Measurements from ENCODE around the gene CDC42SE1. TPM values are rescaled to one million over a fixed set of nuclear protein-coding genes. Genes with fewer than 3 reads are reported as not detected.

Gene CDC42SE1
- total and polyA plus RNA-seq, 5 experiments from 2014 or later: 77.9 to 482 (median 89.3) TPM

GRCh38 chr1:151026460-151026859 is 33.0 kb downstream of the CDC42SE1 start:
- no peaks in the 10 kb centered on the region for H3K9me3 Mint-ChIP-seq
- H3K36me3 Mint-ChIP-seq: peaks cover 4 to 85% (median 16%) of the 10 kb centered on the region in 3 donors
- peaks cover 4 to 8% (median 7%) of the 10 kb centered on the region in 4 donors for H3K4me1 Mint-ChIP-seq
- POLR2A ChIA-PET: interaction anchor here (0.7 to 3.6 kb wide), 6 partner anchors 17 to 516 kb away, joined by 3 to 56 read pairs (median 4); partner anchors contain the start of genes C1orf56, CDC42SE1 and MLLT11
- DNase-seq (no peak), ATAC-seq (no peak)
- H3K27me3 Mint-ChIP-seq: no peaks in the 10 kb centered on the region
- no peak overlapping the region for H3K27ac Mint-ChIP-seq
- H3K4me3 Mint-ChIP-seq: no peak overlapping the region

DNA sequence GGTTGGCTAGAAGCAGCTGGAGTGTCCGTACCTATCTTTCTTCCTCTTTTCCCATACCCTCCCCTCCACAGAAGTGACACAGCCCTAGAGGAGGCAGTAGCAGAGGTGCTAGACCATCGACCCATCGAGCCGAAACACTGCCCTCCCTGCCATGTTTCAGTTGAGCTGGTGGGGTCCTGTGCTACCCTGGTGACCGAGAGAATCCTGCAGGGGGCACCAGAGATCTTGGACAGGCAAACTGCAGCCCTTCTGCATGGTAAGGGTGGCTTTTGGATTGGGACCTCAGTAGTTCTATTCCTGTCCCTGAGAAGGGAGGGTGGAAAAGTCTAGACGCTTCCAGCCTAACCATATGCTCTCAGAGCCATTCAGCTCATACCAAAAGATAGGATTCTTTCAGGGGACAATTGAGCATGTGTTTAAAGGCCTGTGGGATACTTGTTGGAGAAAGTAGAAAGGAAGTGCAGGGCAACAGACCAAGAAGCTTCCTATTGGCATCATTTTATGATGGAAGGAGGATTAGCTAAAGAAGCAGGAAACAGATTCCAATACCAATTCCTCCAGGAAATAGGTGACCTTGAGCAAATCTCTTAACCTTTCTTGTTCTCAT is 34.8 kb downstream of the CDC42SE1 start:
- DNase-seq (peak; percentile 77 to 94 (median 88)), ATAC-seq (peak; percentile 100)
- Mint-ChIP-seq H3K4me3 (peak overlapping the region in 9 of 10 donors; percentile 23 to 79 (median 56)), H3K9me3 (no peaks in the 10 kb centered on the region), H3K27ac (peak overlapping the region; percentile 11 to 88 (median 71)), H3K27me3 (no peaks in the 10 kb centered on the region), H3K36me3 (peaks cover 4 to 79% (median 12%) of the 10 kb centered on the region in 3 donors), H3K4me1 (peaks cover 4 to 8% (median 7%) of the 10 kb centered on the region in 4 donors)
- POLR2A ChIA-PET: interaction anchor here (0.5 to 3.6 kb wide), 19 partner anchors 12 to 794 kb away, joined by 3 to 56 read pairs (median 4); partner anchors contain the start of genes C1orf56, CDC42SE1, GABPB2 and MINDY1

- Mint-ChIP-seq H3K4me1 (peaks cover 13 to 58% (median 50%) of the 10 kb centered on the region in 4 donors), H3K36me3 (peaks cover 0 to 33% (median 5%) of the 10 kb centered on the region in 3 donors), H3K27me3 (no peaks in the 10 kb centered on the region), H3K4me3 (peak overlapping the region in 2 of 10 donors; percentile 22 to 62), H3K27ac (peak overlapping the region in 7 of 10 donors; percentile 15 to 62 (median 37)), H3K9me3 (no peaks in the 10 kb centered on the region)
- POLR2A ChIA-PET: no interaction called here
- ATAC-seq (no peak), DNase-seq (no peak)
Measured at GRCh38 chr1:151013518-151013917, 45.9 kb downstream of the CDC42SE1 start.

DNA sequence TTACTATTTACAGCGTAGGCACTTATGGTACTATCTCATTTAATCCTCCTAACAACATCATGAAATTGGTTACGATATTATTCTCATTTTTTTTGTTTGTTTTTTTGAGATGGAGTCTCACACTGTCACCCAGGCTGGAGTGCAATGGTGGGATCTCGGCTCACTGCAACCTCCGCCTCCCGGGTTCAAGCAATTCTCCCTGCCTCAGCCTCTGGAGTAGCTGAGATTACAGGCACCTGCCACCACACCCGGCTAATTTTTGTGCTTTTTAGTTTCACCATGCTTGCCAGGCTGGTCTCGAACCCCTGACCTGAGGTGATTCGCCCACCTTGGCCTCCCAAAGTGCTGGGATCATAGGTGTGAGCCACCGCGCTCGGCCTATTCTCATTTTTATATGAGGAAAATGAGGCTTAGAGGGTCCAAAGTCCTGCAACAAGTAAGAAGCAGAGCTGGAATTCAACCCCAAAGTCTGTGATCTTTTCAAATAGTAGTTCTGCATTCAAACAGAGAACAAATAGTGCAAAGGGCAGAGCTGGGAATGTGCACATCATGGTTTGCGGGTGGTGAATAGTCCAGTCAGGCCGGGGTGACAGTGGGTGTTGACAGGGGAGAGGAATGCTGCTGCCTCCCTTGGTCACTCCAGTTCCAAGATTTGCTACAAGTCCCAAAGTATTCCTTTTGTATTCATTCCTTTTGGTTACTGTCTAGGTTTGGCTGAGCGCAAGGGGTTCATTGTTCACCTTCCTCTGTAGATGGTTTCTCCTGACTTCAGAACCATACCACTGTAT is 46.5 kb downstream of the CDC42SE1 start:
- H3K27me3 Mint-ChIP-seq: no peaks in the 10 kb centered on the region
- no peak for DNase-seq
- POLR2A ChIA-PET: interaction anchor here (1.0 to 1.6 kb wide), 2 partner anchors 12 to 48 kb away, joined by 3 to 4 read pairs; partner anchors contain the start of gene MLLT11
- H3K9me3 Mint-ChIP-seq: no peaks in the 10 kb centered on the region
- peak overlapping the region in 6 of 10 donors; percentile 6 to 65 (median 37) for H3K27ac Mint-ChIP-seq
- H3K36me3 Mint-ChIP-seq: peaks cover 0 to 26% (median 2%) of the 10 kb centered on the region in 3 donors
- H3K4me1 Mint-ChIP-seq: peaks cover 18 to 63% (median 56%) of the 10 kb centered on the region in 4 donors
- H3K4me3 Mint-ChIP-seq: peak overlapping the region in 2 of 10 donors; percentile 22
- no peak for ATAC-seq

GRCh38 chr1:151011154-151011850 is 48.1 kb downstream of the CDC42SE1 start:
- POLR2A ChIA-PET: interaction anchor here (0.7 to 1.6 kb wide), 5 partner anchors 37 to 145 kb away, joined by 3 to 5 read pairs (median 3); partner anchors contain the start of genes MLLT11 and TNFAIP8L2
- peaks cover 0 to 18% (median 2%) of the 10 kb centered on the region in 3 donors for H3K36me3 Mint-ChIP-seq
- ATAC-seq (no peak), DNase-seq (no peak)
- peak overlapping the region; percentile 32 to 76 (median 62) for H3K4me3 Mint-ChIP-seq
- peaks cover 31 to 75% (median 72%) of the 10 kb centered on the region in 4 donors for H3K4me1 Mint-ChIP-seq
- H3K27ac Mint-ChIP-seq: peak overlapping the region; percentile 58 to 92 (median 76)
- H3K9me3 Mint-ChIP-seq: no peaks in the 10 kb centered on the region
- no peaks in the 10 kb centered on the region for H3K27me3 Mint-ChIP-seq

DNA sequence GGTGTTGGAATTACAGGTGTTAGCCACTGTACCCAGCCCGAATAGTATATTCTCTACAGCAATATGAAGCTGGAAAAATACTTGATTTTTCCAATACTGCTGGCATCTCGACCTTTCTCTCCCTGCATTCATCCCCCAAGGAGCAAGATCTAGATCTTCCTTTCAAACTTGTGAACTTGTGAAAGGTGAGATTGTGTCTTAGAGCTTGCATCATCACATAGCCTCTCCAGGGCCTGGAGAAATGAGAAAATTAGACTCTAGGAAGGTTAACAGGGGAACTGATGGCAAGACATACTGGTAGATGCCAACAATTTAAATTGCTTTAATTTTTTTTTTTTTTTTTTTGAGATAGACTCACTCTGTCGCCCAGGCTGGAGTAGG is 49.1 kb downstream of the CDC42SE1 start:
- H3K27ac Mint-ChIP-seq: peak overlapping the region in 5 of 10 donors; percentile 10 to 98 (median 62)
- no peaks in the 10 kb centered on the region for H3K27me3 Mint-ChIP-seq
- peaks cover 0 to 15% (median 2%) of the 10 kb centered on the region in 3 donors for H3K36me3 Mint-ChIP-seq
- H3K4me1 Mint-ChIP-seq: peaks cover 39 to 83% (median 81%) of the 10 kb centered on the region in 4 donors
- peak overlapping the region in 9 of 10 donors; percentile 18 to 98 (median 56) for H3K4me3 Mint-ChIP-seq
- POLR2A ChIA-PET: interaction anchor here (0.6 to 1.5 kb wide), 6 partner anchors 12 to 146 kb away, joined by 3 to 4 read pairs (median 3); partner anchors contain the start of gene TNFAIP8L2
- ATAC-seq: no peak
- no peak for DNase-seq
- no peaks in the 10 kb centered on the region for H3K9me3 Mint-ChIP-seq

DNA sequence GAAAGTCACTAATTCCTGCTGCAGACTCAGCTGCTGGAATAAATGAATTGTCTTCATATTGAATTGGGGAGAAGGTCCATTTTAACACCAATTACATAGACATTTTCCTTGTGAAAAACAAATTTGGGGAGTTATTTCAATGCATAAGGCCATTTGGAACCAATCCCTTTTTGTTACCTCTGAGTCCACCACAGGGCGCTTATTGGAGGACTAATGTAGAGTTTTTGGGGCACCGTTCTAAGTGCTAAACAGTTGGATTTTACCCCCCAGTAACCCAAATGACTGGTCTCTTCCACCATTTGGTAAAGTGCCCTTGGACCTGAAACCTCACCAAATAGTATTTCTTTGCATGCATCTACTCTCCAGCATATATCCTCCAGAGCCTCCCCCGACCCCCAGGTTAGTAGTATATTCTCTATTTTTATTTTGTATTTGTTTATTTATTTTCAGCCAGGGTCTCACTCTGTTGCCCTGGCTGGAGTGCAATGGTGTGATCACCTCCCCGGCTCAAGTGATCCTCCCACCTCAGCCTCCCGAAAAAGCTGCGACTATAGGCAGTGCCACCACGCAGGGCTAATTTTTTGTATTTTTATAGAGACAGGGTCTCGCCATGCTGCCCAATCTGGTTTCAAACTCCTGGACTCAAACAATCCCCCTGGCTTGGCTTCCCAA is 49.6 kb downstream of the CDC42SE1 start:
- Mint-ChIP-seq H3K36me3 (peaks cover 0 to 14% (median 2%) of the 10 kb centered on the region in 3 donors), H3K27ac (peak overlapping the region; percentile 55 to 99 (median 98)), H3K4me3 (peak overlapping the region; percentile 89 to 98 (median 96)), H3K4me1 (peaks cover 39 to 86% (median 84%) of the 10 kb centered on the region in 4 donors), H3K9me3 (no peaks in the 10 kb centered on the region), H3K27me3 (no peaks in the 10 kb centered on the region)
- POLR2A ChIA-PET: interaction anchor here (0.6 to 1.5 kb wide), 7 partner anchors 12 to 52 kb away, joined by 3 to 4 read pairs (median 3); no protein-coding TSS in a partner anchor
- ATAC-seq: no peak
- DNase-seq: no peak

- peaks cover 39 to 88% (median 84%) of the 10 kb centered on the region in 4 donors for H3K4me1 Mint-ChIP-seq
- no peaks in the 10 kb centered on the region for H3K27me3 Mint-ChIP-seq
- H3K27ac Mint-ChIP-seq: peak overlapping the region; percentile 95 to 99 (median 98)
- POLR2A ChIA-PET: interaction anchor here (0.6 to 1.5 kb wide), 6 partner anchors 32 to 53 kb away, joined by 3 to 4 read pairs (median 3); no protein-coding TSS in a partner anchor
- H3K9me3 Mint-ChIP-seq: no peaks in the 10 kb centered on the region
- H3K36me3 Mint-ChIP-seq: peaks cover 0 to 10% (median 2%) of the 10 kb centered on the region in 3 donors
- DNase-seq: no peak
- ATAC-seq: no peak
- peak overlapping the region; percentile 89 to 98 (median 96) for H3K4me3 Mint-ChIP-seq
Measured at GRCh38 chr1:151009206-151009587, 50.2 kb downstream of the CDC42SE1 start.

DNA sequence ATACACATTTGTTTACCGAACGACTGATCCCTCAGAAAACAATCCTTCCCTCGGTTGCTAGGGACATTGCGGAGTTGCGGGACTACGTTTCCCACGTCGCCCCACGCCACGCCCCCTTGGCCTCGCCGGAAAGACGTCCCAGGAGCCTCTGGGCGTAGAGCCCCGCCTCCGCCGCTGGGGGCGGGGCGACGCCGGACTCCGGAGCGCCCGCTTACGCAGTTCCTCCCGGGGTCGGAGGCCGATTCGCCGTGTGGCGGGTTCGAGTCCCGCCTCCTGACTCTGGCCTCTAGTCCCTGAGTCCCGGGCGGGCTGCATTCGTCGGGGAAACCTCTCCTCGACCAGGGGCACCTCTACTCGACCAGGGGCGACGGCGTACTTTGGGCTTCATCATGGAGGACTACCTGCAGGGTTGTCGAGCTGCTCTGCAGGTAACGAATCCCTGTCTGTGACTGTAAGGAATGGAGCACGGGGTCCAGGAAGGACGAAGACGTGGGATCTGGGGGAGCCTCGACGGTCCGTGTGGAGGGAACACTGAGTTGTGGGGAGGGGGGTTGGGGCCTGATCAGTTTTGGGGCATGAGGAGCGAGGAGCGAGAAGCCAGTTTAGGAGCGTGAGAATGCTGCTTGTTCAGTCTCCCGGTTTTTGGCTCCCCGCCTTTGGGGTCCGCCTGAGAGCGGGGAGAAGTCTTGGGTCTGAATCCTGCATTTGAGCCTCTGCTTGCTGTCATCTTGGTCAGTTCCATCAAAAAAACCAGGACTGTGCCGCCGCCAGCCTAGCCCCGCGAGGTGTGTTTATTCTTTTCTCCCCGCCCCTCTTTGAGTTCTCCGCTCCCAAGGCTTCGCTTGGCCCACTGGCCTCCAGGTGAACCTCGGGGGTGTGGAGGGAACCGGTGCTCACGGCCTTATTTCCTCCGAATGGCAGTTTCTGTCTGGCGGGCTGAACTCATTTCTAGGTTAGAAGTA is 50.9 kb downstream of the CDC42SE1 start, which contains the start of gene PRUNE1:
Gene PRUNE1, plus strand, starts transcription at position 206 of the 962 bp plus-strand sequence. Its CDS starts 184 bp downstream, at position 390.
- POLR2A ChIA-PET: interaction anchor here (0.6 to 3.9 kb wide), 7 partner anchors 16 to 54 kb away, joined by 3 to 22 read pairs (median 3); partner anchors contain the start of gene ANXA9
- peak within 1 kb of the TSS; percentile 95 to 99 (median 98) for H3K27ac Mint-ChIP-seq
- peaks cover 0 to 6% (median 2%) of the 10 kb centered on the region in 3 donors for H3K36me3 Mint-ChIP-seq
- DNase-seq (peak; percentile 88 to 98 (median 94)), ATAC-seq (peak; percentile 76 to 83)
- peak within 1 kb of the TSS; percentile 89 to 98 (median 96) for H3K4me3 Mint-ChIP-seq
- H3K27me3 Mint-ChIP-seq: no peaks in the 10 kb centered on the region
- peaks cover 39 to 92% (median 84%) of the 10 kb centered on the region in 4 donors for H3K4me1 Mint-ChIP-seq
- no peaks in the 10 kb centered on the region for H3K9me3 Mint-ChIP-seq

- POLR2A ChIA-PET: interaction anchor here (0.6 to 3.9 kb wide), 8 partner anchors 10 to 50 kb away, joined by 3 to 47 read pairs (median 7); partner anchors contain the start of genes ANXA9, CDC42SE1, CERS2 and MLLT11
- no peaks in the 10 kb centered on the region for H3K9me3 Mint-ChIP-seq
- peaks cover 0 to 3% (median 2%) of the 10 kb centered on the region in 3 donors for H3K36me3 Mint-ChIP-seq
- H3K4me3 Mint-ChIP-seq: peak overlapping the region; percentile 89 to 98 (median 96)
- H3K4me1 Mint-ChIP-seq: peaks cover 40 to 92% (median 84%) of the 10 kb centered on the region in 4 donors
- peak in 1 of 10 donors; percentile 22 for DNase-seq
- no peaks in the 10 kb centered on the region for H3K27me3 Mint-ChIP-seq
- ATAC-seq: peak in 1 of 2 donors; percentile 77
- peak overlapping the region; percentile 95 to 99 (median 98) for H3K27ac Mint-ChIP-seq
Measured at GRCh38 chr1:151007853-151008243, 51.6 kb downstream of the CDC42SE1 start.
